Measurements from ENCODE around the gene HS2ST1. TPM values are rescaled to one million over a fixed set of nuclear protein-coding genes. Genes with fewer than 3 reads are reported as not detected.
A peak's percentile ranks its signal among the peaks of the same experiment; 100 is the strongest.
"Not testable (repeated sequence)": the region's sequence is repeated elsewhere in the genome, so short reads cannot be mapped to it uniquely, and the experiment has no call there.

Gene HS2ST1
- total RNA-seq, 1 experiment from 2014 or later: 57.2 TPM

DNA sequence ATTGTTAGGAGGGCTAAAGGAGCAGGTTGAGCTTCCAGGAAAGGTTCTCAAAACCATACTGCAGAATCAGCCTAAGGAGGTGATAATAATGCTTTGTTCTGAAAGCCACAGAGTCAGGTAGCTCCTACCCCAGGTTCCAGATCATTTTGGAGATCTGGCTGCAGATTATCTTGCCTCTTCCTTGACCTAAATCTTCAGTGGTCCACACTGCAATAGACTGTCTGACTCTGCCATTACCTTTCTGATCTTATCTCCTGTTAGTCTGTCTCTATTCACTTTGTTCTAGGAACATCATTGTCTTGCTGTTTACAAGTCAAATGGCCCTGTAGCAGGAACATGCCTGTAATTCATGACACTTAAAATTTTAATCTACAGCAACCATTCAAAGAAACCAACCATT lies 73.0 kb downstream of the HS2ST1 start:
- Mint-ChIP-seq H3K36me3 (ENCODE audit: insufficient read depth, unreplicated experiment) (peaks cover 10% of the 10 kb centered on the region), H3K9me3 (ENCODE audit: unreplicated experiment) (no peaks in the 10 kb centered on the region), H3K4me1 (ENCODE audit: low read depth, unreplicated experiment) (peaks cover 4% of the 10 kb centered on the region), H3K27ac (ENCODE audit: unreplicated experiment) (no peak overlapping the region), H3K4me3 (ENCODE audit: unreplicated experiment) (no peak overlapping the region), H3K27me3 (ENCODE audit: insufficient read depth, unreplicated experiment) (no peaks in the 10 kb centered on the region)
- TF ChIP-seq, protein P1, sequence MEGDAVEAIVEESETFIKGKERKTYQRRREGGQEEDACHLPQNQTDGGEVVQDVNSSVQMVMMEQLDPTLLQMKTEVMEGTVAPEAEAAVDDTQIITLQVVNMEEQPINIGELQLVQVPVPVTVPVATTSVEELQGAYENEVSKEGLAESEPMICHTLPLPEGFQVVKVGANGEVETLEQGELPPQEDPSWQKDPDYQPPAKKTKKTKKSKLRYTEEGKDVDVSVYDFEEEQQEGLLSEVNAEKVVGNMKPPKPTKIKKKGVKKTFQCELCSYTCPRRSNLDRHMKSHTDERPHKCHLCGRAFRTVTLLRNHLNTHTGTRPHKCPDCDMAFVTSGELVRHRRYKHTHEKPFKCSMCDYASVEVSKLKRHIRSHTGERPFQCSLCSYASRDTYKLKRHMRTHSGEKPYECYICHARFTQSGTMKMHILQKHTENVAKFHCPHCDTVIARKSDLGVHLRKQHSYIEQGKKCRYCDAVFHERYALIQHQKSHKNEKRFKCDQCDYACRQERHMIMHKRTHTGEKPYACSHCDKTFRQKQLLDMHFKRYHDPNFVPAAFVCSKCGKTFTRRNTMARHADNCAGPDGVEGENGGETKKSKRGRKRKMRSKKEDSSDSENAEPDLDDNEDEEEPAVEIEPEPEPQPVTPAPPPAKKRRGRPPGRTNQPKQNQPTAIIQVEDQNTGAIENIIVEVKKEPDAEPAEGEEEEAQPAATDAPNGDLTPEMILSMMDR (IDR thresholded peaks at IDR 0.05; ENCODE audit: insufficient read depth in 1 of 2, low read depth in 1 of 2, low read length in 1 of 2, severe bottlenecking in 1 of 2, unreplicated experiment in 1 of 2): no peak
- Histone ChIP-seq H3K36me3 (ENCODE audit: control insufficient read depth, insufficient read depth, low read length) (no peaks in the 10 kb centered on the region), H3K9me3 (no peaks in the 10 kb centered on the region), H3K27me3 (replicated peaks; ENCODE audit: control insufficient read depth, insufficient read depth, low read length) (no peaks in the 10 kb centered on the region), H3K4me1 (peaks cover 11% of the 10 kb centered on the region), H3K4me3 (ENCODE audit: low read depth, low read length) (no peak overlapping the region)
- no TSS peak for BruUV-seq (replicated peaks)
- intact Hi-C loops (cut with micrococcal nuclease; ENCODE audit: unreplicated experiment): no loop called here
- POLR2A ChIA-PET: no interaction called here
- no peak for DNase-seq
- CTCF ChIA-PET: no interaction called here

DNA sequence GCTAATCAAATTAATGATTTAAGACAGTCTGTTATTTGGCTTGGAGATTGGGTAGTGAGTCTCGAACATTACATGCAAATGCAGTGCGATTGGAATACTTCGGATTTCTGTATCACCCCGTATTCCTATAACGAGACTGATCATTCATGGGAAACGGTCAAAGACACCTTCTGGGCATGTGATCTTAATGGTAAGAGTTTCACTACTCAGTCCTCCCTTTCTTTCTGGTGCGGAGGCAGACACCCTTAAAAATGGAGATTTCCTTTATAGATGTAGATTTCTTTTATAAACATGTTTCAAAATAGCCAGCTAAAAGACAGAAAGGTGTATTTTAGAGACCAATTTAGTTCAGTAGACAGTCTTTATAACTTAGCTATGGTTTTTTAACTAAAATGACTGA lies 74.4 kb downstream of the HS2ST1 start:
- no peak overlapping the region for H3K27ac Mint-ChIP-seq (ENCODE audit: unreplicated experiment)
- DNase-seq: no peak
- Histone ChIP-seq H3K27me3 (replicated peaks; ENCODE audit: control insufficient read depth, insufficient read depth, low read length) (no peaks in the 10 kb centered on the region), H3K36me3 (ENCODE audit: control insufficient read depth, insufficient read depth, low read length) (no peaks in the 10 kb centered on the region), H3K9me3 (no peaks in the 10 kb centered on the region), H3K4me3 (ENCODE audit: low read depth, low read length) (no peak overlapping the region), H3K4me1 (peaks cover 23% of the 10 kb centered on the region)
- no peak overlapping the region for H3K4me3 Mint-ChIP-seq (ENCODE audit: unreplicated experiment)
- ChIA-PET POLR2A (no interaction called here), CTCF (no interaction called here)
- no peaks in the 10 kb centered on the region for H3K9me3 Mint-ChIP-seq (ENCODE audit: unreplicated experiment)
- TF ChIP-seq, protein P1 (IDR thresholded peaks at IDR 0.05; ENCODE audit: insufficient read depth in 1 of 2, low read depth in 1 of 2, low read length in 1 of 2, severe bottlenecking in 1 of 2, unreplicated experiment in 1 of 2): no peak
- H3K4me1 Mint-ChIP-seq (ENCODE audit: low read depth, unreplicated experiment): peaks cover 9% of the 10 kb centered on the region
- H3K36me3 Mint-ChIP-seq (ENCODE audit: insufficient read depth, unreplicated experiment): no peaks in the 10 kb centered on the region
- no peaks in the 10 kb centered on the region for H3K27me3 Mint-ChIP-seq (ENCODE audit: insufficient read depth, unreplicated experiment)
- BruUV-seq (replicated peaks): no TSS peak
- intact Hi-C loops (cut with micrococcal nuclease; ENCODE audit: unreplicated experiment): no loop called here

DNA sequence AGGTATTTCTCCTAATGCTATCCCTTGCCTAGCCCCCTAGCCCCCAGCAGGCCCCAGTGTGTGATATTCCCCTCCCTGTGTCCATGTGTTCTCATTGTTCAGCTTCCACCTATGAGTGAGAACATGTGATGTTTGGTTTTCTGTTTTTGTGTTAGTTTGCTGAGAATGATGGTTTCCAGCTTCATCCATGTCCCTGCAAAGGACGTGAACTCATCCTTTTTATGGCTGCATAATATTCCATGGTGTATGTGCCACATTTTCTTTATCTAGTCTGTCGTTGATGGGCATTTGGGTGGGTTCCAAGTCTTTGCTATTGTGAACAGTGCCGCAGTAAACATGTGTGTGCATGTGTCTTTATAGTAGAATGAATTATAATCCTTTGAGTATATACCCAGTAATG lies 75.3 kb downstream of the HS2ST1 start:
- H3K4me3 Mint-ChIP-seq (ENCODE audit: unreplicated experiment); CTCF ChIA-PET; H3K36me3 Mint-ChIP-seq (ENCODE audit: insufficient read depth, unreplicated experiment); H3K9me3 Mint-ChIP-seq (ENCODE audit: unreplicated experiment); DNase-seq; H3K27ac Mint-ChIP-seq (ENCODE audit: unreplicated experiment); H3K9me3 ChIP-seq; H3K27me3 Mint-ChIP-seq (ENCODE audit: insufficient read depth, unreplicated experiment); H3K4me3 ChIP-seq (ENCODE audit: low read depth, low read length); H3K4me1 Mint-ChIP-seq (ENCODE audit: low read depth, unreplicated experiment); POLR2A ChIA-PET; H3K27me3 ChIP-seq (replicated peaks; ENCODE audit: control insufficient read depth, insufficient read depth, low read length); intact Hi-C loops (cut with micrococcal nuclease; ENCODE audit: unreplicated experiment); H3K36me3 ChIP-seq (ENCODE audit: control insufficient read depth, insufficient read depth, low read length); BruUV-seq (replicated peaks): not testable (repeated sequence)
- H3K4me1 ChIP-seq: peaks cover 31% of the 10 kb centered on the region

DNA sequence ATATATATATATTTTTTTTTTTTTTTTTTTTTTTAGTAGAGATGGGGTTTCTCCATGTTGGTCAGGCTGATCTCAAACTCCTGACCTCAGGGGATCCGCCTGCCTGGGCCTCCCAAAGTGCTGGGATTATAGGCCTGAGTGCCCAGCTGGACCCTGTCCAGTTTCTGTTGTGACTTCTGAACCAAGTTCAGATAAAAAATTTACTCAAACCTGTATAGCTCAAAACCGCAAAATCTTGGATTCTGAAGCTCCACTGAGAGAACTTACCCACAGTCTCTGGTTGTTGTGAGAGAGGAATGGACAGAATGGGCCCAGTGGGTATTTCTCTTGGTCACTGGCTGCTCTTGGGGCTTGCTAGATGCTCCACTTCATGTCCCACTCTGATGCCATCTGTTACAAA lies 76.4 kb downstream of the HS2ST1 start:
- H3K9me3 ChIP-seq: no peaks in the 10 kb centered on the region
- H3K4me3 ChIP-seq (ENCODE audit: low read depth, low read length): no peak overlapping the region
- no peaks in the 10 kb centered on the region for H3K27me3 ChIP-seq (replicated peaks; ENCODE audit: control insufficient read depth, insufficient read depth, low read length)
- no peaks in the 10 kb centered on the region for H3K27me3 Mint-ChIP-seq (ENCODE audit: insufficient read depth, unreplicated experiment)
- TF ChIP-seq, protein P1 (IDR thresholded peaks at IDR 0.05; ENCODE audit: insufficient read depth in 1 of 2, low read depth in 1 of 2, low read length in 1 of 2, severe bottlenecking in 1 of 2, unreplicated experiment in 1 of 2): no peak
- no peak overlapping the region for H3K4me3 Mint-ChIP-seq (ENCODE audit: unreplicated experiment)
- no peak for DNase-seq
- ChIA-PET POLR2A (no interaction called here), CTCF (no interaction called here)
- no peaks in the 10 kb centered on the region for H3K9me3 Mint-ChIP-seq (ENCODE audit: unreplicated experiment)
- H3K36me3 ChIP-seq (ENCODE audit: control insufficient read depth, insufficient read depth, low read length): no peaks in the 10 kb centered on the region
- intact Hi-C loops (cut with micrococcal nuclease; ENCODE audit: unreplicated experiment): no loop called here
- H3K4me1 ChIP-seq: peaks cover 43% of the 10 kb centered on the region
- BruUV-seq (replicated peaks): no TSS peak
- peaks cover 18% of the 10 kb centered on the region for H3K4me1 Mint-ChIP-seq (ENCODE audit: low read depth, unreplicated experiment)
- H3K36me3 Mint-ChIP-seq (ENCODE audit: insufficient read depth, unreplicated experiment): peaks cover 7% of the 10 kb centered on the region
- H3K27ac Mint-ChIP-seq (ENCODE audit: unreplicated experiment): peak overlapping the region; percentile 23

Measured in Caco-2 (cell line).